CD4-positive, CD25-positive, alpha-beta regulatory T cell (primary cell): ENCODE results near the gene INO80. TPM values are rescaled to one million over a fixed set of nuclear protein-coding genes. Genes with fewer than 3 reads are reported as not detected.
"Not testable (repeated sequence)": the region's sequence is repeated elsewhere in the genome, so short reads cannot be mapped to it uniquely, and the experiment has no call there.

Source experiments
- ATAC-seq, 2 donors: fragments of 150-1000 bp; cut with Tn5 transposase; one replicate each; pipeline ENCODE4 v1.10.0; 2021; ENCODE audit warnings: low read depth in 2 of 2, moderate number of reproducible peaks in 2 of 2, moderate library complexity in 1 of 2
- DNase-seq, 3 donors: peaks; one replicate each; pipeline versions ENCODE4 v3.0.0 to v3.0.0-alpha.2; 2012 to 2022; ENCODE audit warnings: mixed read lengths in 1 of 3
- H3K27ac ChIP-seq: one replicate; pipeline ENCODE4 v1.7.0; 2013; ENCODE audit warnings: mild to moderate bottlenecking, low read length; ENCODE audit not compliant: insufficient read depth, poor library complexity, severe bottlenecking
- H3K27me3 ChIP-seq: one replicate; pipeline ENCODE4 v1.7.0; 2013; ENCODE audit warnings: low read length; ENCODE audit not compliant: control insufficient read depth, insufficient read depth
- H3K36me3 ChIP-seq: one replicate; pipeline ENCODE4 v1.7.0; 2013; ENCODE audit warnings: mild to moderate bottlenecking, low read length, moderate library complexity; ENCODE audit not compliant: control insufficient read depth, insufficient read depth
- H3K4me1 ChIP-seq: 2 replicates; pipeline ENCODE4 v1.7.0; 2013; ENCODE audit warnings: mild to moderate bottlenecking, low read length; ENCODE audit not compliant: insufficient read depth, control insufficient read depth, poor library complexity, severe bottlenecking
- H3K4me3 ChIP-seq: one replicate; pipeline ENCODE4 v1.7.0; 2013; ENCODE audit warnings: low read depth, mild to moderate bottlenecking, low read length, moderate library complexity
- H3K9me3 ChIP-seq, 2 experiments: 1 replicate in 1 of 2; 2 replicates in 1 of 2; pipeline ENCODE4 v1.7.0; 2013; ENCODE audit warnings: low read length in 2 of 2, mild to moderate bottlenecking in 1 of 2, moderate library complexity in 1 of 2; ENCODE audit not compliant: control insufficient read depth in 2 of 2
- H3K27ac Mint-ChIP-seq, 3 donors: one replicate each; pipeline ENCODE4 v1.8.0; 2020 to 2022; ENCODE audit warnings: mild to moderate bottlenecking in 3 of 3, mixed read lengths in 3 of 3, moderate library complexity in 2 of 3
- H3K27me3 Mint-ChIP-seq: one replicate; pipeline ENCODE4 v1.8.0; 2022; ENCODE audit warnings: mild to moderate bottlenecking, mixed read lengths
- H3K36me3 Mint-ChIP-seq: one replicate; pipeline ENCODE4 v1.8.0; 2020; ENCODE audit warnings: mixed read lengths
- H3K4me1 Mint-ChIP-seq, 4 donors: one replicate each; pipeline ENCODE4 v1.8.0; 2020 to 2022; ENCODE audit warnings: mixed read lengths in 4 of 4, mild to moderate bottlenecking in 1 of 4
- H3K4me3 Mint-ChIP-seq, 4 donors: one replicate each; pipeline ENCODE4 v1.8.0; 2020 to 2022; ENCODE audit warnings: mild to moderate bottlenecking in 4 of 4, mixed read lengths in 4 of 4, moderate library complexity in 3 of 4
- H3K9me3 Mint-ChIP-seq, 7 donors: one replicate each; pipeline ENCODE4 v1.8.0; 2020 to 2022; ENCODE audit warnings: mixed read lengths in 7 of 7, mild to moderate bottlenecking in 3 of 7, moderate library complexity in 2 of 7
- polyA plus RNA-seq, 4 donors: library from polyadenylated mRNA; unstranded; fragments of 300-500 nt; fragmentation: Illumina TruSeq; gene quantifications; one replicate each; pipeline ENCODE4 v1.2.3, GENCODE V29; 2021
- total RNA-seq: library from RNA; stranded (reverse); gene quantifications from one replicate; pipeline ENCODE4 v1.2.3, GENCODE V29; 2022

INO80 gene
- total and polyA plus RNA-seq, 5 donors from 2014 or later, result 3.0 to 36.1 (median 3.8) TPM

- no peak for ATAC-seq
- Mint-ChIP-seq H3K27ac (no peak overlapping the region), H3K36me3 (no peaks in the 10 kb centered on the region), H3K27me3 (peaks cover 28% of the 10 kb centered on the region), H3K4me1 (peaks cover 0 to 25% (median 16%) of the 10 kb centered on the region in 4 donors), H3K4me3 (peak overlapping the region in 2 of 4 donors; percentile 78 to 81), H3K9me3 (no peaks in the 10 kb centered on the region)
- no peaks in the 10 kb centered on the region for H3K9me3 ChIP-seq
- H3K36me3 ChIP-seq, result no peaks in the 10 kb centered on the region
- H3K27ac ChIP-seq, result no peak overlapping the region
- peaks cover 15% of the 10 kb centered on the region for H3K4me1 ChIP-seq
- no peaks in the 10 kb centered on the region for H3K27me3 ChIP-seq
- no peak for DNase-seq
- H3K4me3 ChIP-seq, result no peak overlapping the region
Observed at GRCh38 chr15:40956541-40956982, 159.5 kb downstream of the INO80 start.

DNA sequence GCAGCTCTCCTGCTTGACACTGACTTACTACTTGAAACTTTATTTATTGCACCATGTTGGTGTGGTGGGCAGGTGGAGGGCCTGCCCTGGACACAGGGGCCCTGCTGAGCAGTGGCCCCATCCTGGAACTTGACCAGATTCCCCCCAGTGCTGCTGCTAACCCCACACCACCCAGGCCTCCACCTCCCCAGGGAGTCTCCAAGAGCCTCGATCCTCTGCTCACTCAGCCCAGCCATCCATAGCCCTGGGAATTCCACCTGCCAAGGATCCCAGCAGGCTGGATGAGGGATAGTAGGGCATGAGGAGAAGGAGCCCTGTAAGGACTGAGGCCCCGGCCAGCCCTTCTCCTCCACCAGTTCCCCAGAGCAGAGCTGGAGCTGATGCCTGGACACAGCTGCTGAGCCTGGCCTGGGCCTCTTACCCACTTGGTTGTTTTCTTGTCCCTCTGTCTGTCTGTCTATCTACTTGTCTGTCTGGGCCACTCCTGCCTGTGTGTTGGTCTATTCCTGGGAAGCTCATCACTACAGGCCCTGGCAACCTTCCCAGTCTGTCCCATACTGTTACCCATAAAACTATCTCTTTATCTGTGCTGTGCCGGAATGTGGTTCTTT lies 160.0 kb downstream of the INO80 start:
- Mint-ChIP-seq H3K27me3 (peaks cover 29% of the 10 kb centered on the region), H3K9me3 (no peaks in the 10 kb centered on the region), H3K4me3 (peak overlapping the region in 2 of 4 donors; percentile 78 to 81), H3K36me3 (no peaks in the 10 kb centered on the region), H3K4me1 (peaks cover 0 to 25% (median 17%) of the 10 kb centered on the region in 4 donors), H3K27ac (peak overlapping the region in 1 of 3 donors; percentile 92)
- H3K9me3 ChIP-seq, result no peaks in the 10 kb centered on the region
- no peak overlapping the region for H3K4me3 ChIP-seq
- H3K4me1 ChIP-seq, result peaks cover 15% of the 10 kb centered on the region
- H3K36me3 ChIP-seq, result no peaks in the 10 kb centered on the region
- DNase-seq (no peak), ATAC-seq (no peak)
- no peak overlapping the region for H3K27ac ChIP-seq
- no peaks in the 10 kb centered on the region for H3K27me3 ChIP-seq

- H3K4me3 Mint-ChIP-seq, result peak overlapping the region in 3 of 4 donors; percentile 27 to 95 (median 91)
- H3K9me3 Mint-ChIP-seq, result no peaks in the 10 kb centered on the region
- Histone ChIP-seq H3K27ac (no peak overlapping the region), H3K9me3 (no peaks in the 10 kb centered on the region), H3K36me3 (no peaks in the 10 kb centered on the region), H3K4me1 (peaks cover 15% of the 10 kb centered on the region), H3K4me3 (no peak overlapping the region), H3K27me3 (no peaks in the 10 kb centered on the region)
- DNase-seq (no peak), ATAC-seq (no peak)
- H3K4me1 Mint-ChIP-seq, result peaks cover 0 to 25% (median 17%) of the 10 kb centered on the region in 4 donors
- no peaks in the 10 kb centered on the region for H3K36me3 Mint-ChIP-seq
- no peak overlapping the region for H3K27ac Mint-ChIP-seq
- peaks cover 29% of the 10 kb centered on the region for H3K27me3 Mint-ChIP-seq
Observed at GRCh38 chr15:40955141-40955903, 160.8 kb downstream of the INO80 start.

- not testable (repeated sequence) for H3K27me3 ChIP-seq, DNase-seq, H3K36me3 Mint-ChIP-seq, H3K27ac ChIP-seq, H3K36me3 ChIP-seq, H3K9me3 Mint-ChIP-seq, H3K9me3 ChIP-seq, ATAC-seq
- H3K4me1 ChIP-seq, result peaks cover 15% of the 10 kb centered on the region
- peak overlapping the region; percentile 32 for H3K4me3 ChIP-seq
- peak overlapping the region in 2 of 3 donors; percentile 85 to 89 for H3K27ac Mint-ChIP-seq
- peaks cover 24% of the 10 kb centered on the region for H3K27me3 Mint-ChIP-seq
- H3K4me1 Mint-ChIP-seq, result peaks cover 0 to 22% (median 15%) of the 10 kb centered on the region in 4 donors
- peak overlapping the region; percentile 91 to 99 (median 94) for H3K4me3 Mint-ChIP-seq
Observed at GRCh38 chr15:40954158-40954848, 161.8 kb downstream of the INO80 start.

GRCh38 chr15:40953713-40954074 lies 162.4 kb downstream of the INO80 start:
- no peaks in the 10 kb centered on the region for H3K9me3 Mint-ChIP-seq
- Histone ChIP-seq H3K27me3 (no peaks in the 10 kb centered on the region), H3K9me3 (no peaks in the 10 kb centered on the region), H3K27ac (peak overlapping the region; percentile 57), H3K4me1 (peaks cover 15% of the 10 kb centered on the region), H3K4me3 (peak overlapping the region; percentile 32), H3K36me3 (no peaks in the 10 kb centered on the region)
- H3K4me1 Mint-ChIP-seq, result peaks cover 0 to 22% (median 15%) of the 10 kb centered on the region in 4 donors
- peaks cover 30% of the 10 kb centered on the region for H3K27me3 Mint-ChIP-seq
- no peaks in the 10 kb centered on the region for H3K36me3 Mint-ChIP-seq
- peak overlapping the region; percentile 91 to 99 (median 94) for H3K4me3 Mint-ChIP-seq
- DNase-seq, result no peak
- H3K27ac Mint-ChIP-seq, result peak overlapping the region in 2 of 3 donors; percentile 85 to 89
- ATAC-seq, result no peak

DNA sequence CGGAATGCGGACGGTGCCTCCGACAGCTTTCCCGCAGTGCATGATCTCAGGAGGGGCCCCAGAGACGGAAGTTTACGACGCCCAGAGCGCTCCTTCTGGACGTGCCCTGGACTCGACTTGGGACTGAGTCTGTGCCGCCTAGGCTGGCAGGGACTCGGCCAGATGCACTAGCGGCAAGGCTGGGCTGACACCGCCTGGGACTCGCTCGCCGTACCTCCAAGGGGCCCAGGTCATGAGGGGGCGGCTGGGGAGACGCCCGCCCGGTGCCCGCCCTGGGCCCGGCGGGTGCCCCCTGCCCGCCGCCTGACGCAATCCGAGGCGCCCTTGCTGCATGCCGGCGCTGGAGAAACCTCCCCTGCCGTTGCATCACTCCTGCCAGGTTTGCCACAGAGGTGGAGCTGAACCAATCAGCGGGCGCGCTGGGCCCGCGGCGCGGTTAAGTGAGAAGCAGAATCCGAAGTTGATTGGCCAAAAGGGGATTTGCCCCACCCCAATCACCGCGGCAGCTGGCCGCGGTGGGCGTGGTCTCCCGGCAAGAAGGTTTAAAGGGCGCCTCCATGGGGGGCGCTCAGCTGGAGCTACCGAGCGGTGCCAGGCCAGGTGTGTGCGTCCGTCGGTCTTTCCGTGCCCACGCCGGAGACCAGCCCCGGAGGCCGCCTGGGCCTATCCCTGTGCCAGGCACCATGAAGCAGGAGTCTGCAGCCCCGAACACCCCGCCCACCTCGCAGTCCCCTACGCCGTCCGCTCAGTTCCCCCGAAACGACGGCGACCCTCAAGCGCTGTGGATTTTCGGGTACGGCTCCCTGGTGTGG lies 163.0 kb downstream of the INO80 start, which contains the start of gene CHAC1:
Gene CHAC1 (plus strand): TSS at position 571 of the 812 bp plus-strand sequence. CDS start 113 bp downstream, at position 684.
- ATAC-seq (peak; percentile 98), DNase-seq (peak; percentile 93 to 97 (median 94))
- no peaks in the 10 kb centered on the region for H3K36me3 ChIP-seq
- Mint-ChIP-seq H3K9me3 (no peaks in the 10 kb centered on the region), H3K27ac (peak within 1 kb of the TSS; percentile 45 to 89 (median 85)), H3K4me3 (peak within 1 kb of the TSS; percentile 91 to 99 (median 94)), H3K27me3 (peaks cover 29% of the 10 kb centered on the region), H3K36me3 (no peaks in the 10 kb centered on the region), H3K4me1 (peaks cover 0 to 22% (median 15%) of the 10 kb centered on the region in 4 donors)
- no peaks in the 10 kb centered on the region for H3K9me3 ChIP-seq
- H3K27ac ChIP-seq, result peak within 1 kb of the TSS; percentile 57
- H3K4me3 ChIP-seq, result peak within 1 kb of the TSS; percentile 57
- peaks cover 15% of the 10 kb centered on the region for H3K4me1 ChIP-seq
- H3K27me3 ChIP-seq, result no peaks in the 10 kb centered on the region
